ENCODE results near the gene FAM217A.

DNA sequence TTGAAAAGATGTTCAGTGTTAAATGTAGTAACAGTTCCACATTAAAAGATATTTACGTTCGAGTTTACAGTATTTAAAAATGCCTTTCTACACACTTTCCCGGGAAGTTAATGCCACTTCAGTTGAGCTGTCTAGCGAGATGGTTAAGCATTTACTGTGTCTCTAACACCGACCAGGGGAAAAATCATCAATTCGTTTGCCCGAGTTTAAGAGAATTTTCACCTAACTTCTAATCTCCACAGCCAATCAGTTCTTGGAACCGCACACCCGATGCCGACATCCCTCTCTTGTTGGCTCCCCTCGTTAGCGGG lies 58.2 kb downstream of the FAM217A start:
- no peak for TF ChIP-seq SIN3A (IDR thresholded peaks at IDR 0.05; ENCODE audit: low read depth, low read length)
- TF ChIP-seq, protein P1, sequence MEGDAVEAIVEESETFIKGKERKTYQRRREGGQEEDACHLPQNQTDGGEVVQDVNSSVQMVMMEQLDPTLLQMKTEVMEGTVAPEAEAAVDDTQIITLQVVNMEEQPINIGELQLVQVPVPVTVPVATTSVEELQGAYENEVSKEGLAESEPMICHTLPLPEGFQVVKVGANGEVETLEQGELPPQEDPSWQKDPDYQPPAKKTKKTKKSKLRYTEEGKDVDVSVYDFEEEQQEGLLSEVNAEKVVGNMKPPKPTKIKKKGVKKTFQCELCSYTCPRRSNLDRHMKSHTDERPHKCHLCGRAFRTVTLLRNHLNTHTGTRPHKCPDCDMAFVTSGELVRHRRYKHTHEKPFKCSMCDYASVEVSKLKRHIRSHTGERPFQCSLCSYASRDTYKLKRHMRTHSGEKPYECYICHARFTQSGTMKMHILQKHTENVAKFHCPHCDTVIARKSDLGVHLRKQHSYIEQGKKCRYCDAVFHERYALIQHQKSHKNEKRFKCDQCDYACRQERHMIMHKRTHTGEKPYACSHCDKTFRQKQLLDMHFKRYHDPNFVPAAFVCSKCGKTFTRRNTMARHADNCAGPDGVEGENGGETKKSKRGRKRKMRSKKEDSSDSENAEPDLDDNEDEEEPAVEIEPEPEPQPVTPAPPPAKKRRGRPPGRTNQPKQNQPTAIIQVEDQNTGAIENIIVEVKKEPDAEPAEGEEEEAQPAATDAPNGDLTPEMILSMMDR (IDR thresholded peaks at IDR 0.05 in 2 of 3, conservative IDR thresholded peaks at IDR 0.05 in 1 of 3; ENCODE audit: control insufficient read depth in 2 of 3, extremely low read depth in 1 of 3, insufficient read depth in 1 of 3, low read depth in 3 of 3, low read length in 3 of 3) = no peak
- TF ChIP-seq SP1 (IDR thresholded peaks at IDR 0.05; ENCODE audit: low read depth, low read length) = no peak

Data from GM12878 (cell line).